Pancreas (tissue), 10 donors: ENCODE results near the gene CDC7. TPM values are rescaled to one million over a fixed set of nuclear protein-coding genes. Genes with fewer than 3 reads are reported as not detected.
"Not testable (repeated sequence)": the region's sequence is repeated elsewhere in the genome, so short reads cannot be mapped to it uniquely, and the experiment has no call there.

Experiments used
- ATAC-seq, 4 donors: fragments of 200-7000 bp; cut with Tn5 transposase; one replicate each; pipeline versions ENCODE4 v1.8.0 to v1.9.1; 2020; ENCODE audit warnings: mild to moderate bottlenecking in 4 of 4, moderate library complexity in 4 of 4
- DNase-seq, 6 donors: peaks; one replicate each; pipeline ENCODE4 v3.0.0-alpha.2; 2020
- FAIRE-seq: peaks from 2 replicates; lab custom pipeline; 2012; peaks lifted over from hg19 to GRCh38; lab: Jason Lieb, UNC
- H3K27ac ChIP-seq, 4 donors: fragments of 200-600 bp; sonication (generic); 1 replicate in 3 of 4; 2 replicates in 1 of 4; pipeline versions ENCODE4 v1.5.0 to v1.8.0; 2020
- H3K27me3 ChIP-seq, 4 donors: fragments of 200-600 bp; one replicate each; pipeline ENCODE4 v1.8.0; 2021
- H3K36me3 ChIP-seq, 3 donors: fragments of 200-600 bp; sonication (generic) in 1 of 3; one replicate each; pipeline versions ENCODE4 v1.5.0 to v1.8.0; 2020 to 2021
- H3K4me1 ChIP-seq, 3 donors: fragments of 200-600 bp; one replicate each; pipeline ENCODE4 v1.8.0; 2021
- H3K4me3 ChIP-seq, 4 donors: fragments of 200-600 bp; sonication (generic) in 2 of 4; one replicate each; pipeline versions ENCODE4 v1.5.0 to v1.8.0; 2020 to 2021
- H3K9me3 ChIP-seq, 4 donors: fragments of 200-600 bp; one replicate each; pipeline ENCODE4 v1.8.0; 2021
- WGBS, 2 donors: extraction: QIAGEN DNeasy Blood & Tissue Kit; methylation state at CpG; one replicate each; pipeline ENCODE4 v1.1.7; 2013; 5-methylcytosine and 5-hydroxymethylcytosine counted together
- intact Hi-C, 3 donors: fragments of 100-400 bp; cut with DNase I; formaldehyde crosslinking; loops; one replicate each; pipeline versions ENCODE4 v1.11.1 to v1.14.2; 2022
- polyA plus RNA-seq, 2 donors: library from polyadenylated mRNA; stranded (reverse); fragments of 200-250 nt; gene quantifications; one replicate each; pipeline ENCODE4 v1.2.3, GENCODE V29; 2013
- total RNA-seq, 6 donors: library from RNA; stranded (reverse); fragmentation: NEBNext Ultra II Directional in 4 of 6; extraction: Animal tissue kit (Norgen Biotek cat#: 25700) in 4 of 6; gene quantifications; one replicate each; pipeline versions ENCODE4 v1.2.1 to v1.2.4, GENCODE V29; 2021 to 2023
- TF ChIP-seq, protein P1 (sequence below), 4 donors: fragments of 200-600 bp; sonication (generic) in 3 of 4; IDR thresholded peaks; one replicate each; pipeline versions ENCODE4 v1.5.0 to v1.8.0; 2021; ENCODE audit warnings: antibody characterized with exemption in 4 of 4
- donor health status: healthy with polysubstance abuse.
- donor health status: DM: no; HTN: no; CAD: no; lungs with moderate emphysema.
- donor health status: DM: no; HTN: no; CAD: no.
- donor health status: control.
- donor health status: control.
- donor health status: Bipolar disorder and iron deficiency.
- donor health status: DM: yes; HTN: yes; CAD: no.
- donor health status: DM: no; HTN: no; CAD: no.
- donor health status: DM: no; HTN: no; CAD: no.
- donor health status: DM: yes; HTN: yes; CAD: no.

Gene CDC7
- total RNA-seq (1 to 10 TPM in 2 of 6 donors, under 1 TPM in 4; 0.56 to 2.4 (median 0.92) TPM), polyA plus RNA-seq (1 to 10 TPM in 1 of 2 donors, under 1 TPM in 1; 0.87 to 1.4 TPM)

DNA sequence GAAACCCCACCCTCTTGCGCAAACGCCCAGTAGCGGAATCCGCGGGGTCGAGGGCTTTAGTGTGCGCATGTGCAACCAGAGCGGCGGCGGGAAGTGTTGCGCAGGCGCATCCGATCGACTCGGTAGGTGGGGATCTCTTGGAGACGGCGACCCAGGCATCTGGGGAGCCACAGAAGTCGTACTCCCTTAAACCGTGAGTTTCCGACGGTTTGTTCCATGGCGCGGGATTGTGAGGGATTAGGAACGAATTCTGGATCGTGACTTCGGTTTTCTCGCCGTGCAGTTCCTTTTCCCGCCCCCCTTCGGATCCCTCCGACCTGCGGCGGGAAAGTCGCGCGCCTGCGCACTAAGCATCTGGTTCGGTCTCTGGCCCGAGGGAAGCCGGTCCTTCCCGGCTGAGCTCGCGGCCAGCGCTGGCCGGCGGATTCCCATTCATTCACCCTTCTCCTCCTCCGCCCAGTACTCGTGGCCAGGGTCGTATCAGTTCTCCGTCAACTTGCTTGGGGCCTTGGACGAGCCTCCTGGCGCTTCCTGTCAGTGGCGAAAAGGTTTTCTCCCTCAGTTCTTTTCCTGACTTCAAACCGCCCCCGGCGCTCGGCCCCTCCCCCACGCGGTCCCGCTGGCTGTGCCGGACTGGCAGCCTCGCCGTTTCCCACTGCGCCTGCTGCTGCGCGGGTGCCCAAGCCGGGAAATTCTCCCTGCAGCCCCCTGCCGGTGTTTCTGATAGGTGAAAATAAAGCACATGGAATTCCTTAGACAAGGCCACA is at the start of gene CDC7:
Gene CDC7, plus strand, starts transcription at position 96 of the 767 bp plus-strand sequence. CDS start 866 bp downstream, outside the sequence.
- intact Hi-C loops, result no loop called here
- peak; percentile 85 to 95 (median 88) for DNase-seq
- no peaks in the 10 kb centered on the region for H3K9me3 ChIP-seq
- no peaks in the 10 kb centered on the region for H3K36me3 ChIP-seq
- H3K27ac ChIP-seq, result peak within 1 kb of the TSS; percentile 15 to 83 (median 68)
- peaks cover 0 to 6% (median 6%) of the 10 kb centered on the region in 3 donors for H3K4me1 ChIP-seq
- WGBS, 2 donors, result 0% methylated on average over 66 to 68 of the region's 68 CpGs
- no peaks in the 10 kb centered on the region for H3K27me3 ChIP-seq
- FAIRE-seq, result no peak
- TF ChIP-seq, protein P1, sequence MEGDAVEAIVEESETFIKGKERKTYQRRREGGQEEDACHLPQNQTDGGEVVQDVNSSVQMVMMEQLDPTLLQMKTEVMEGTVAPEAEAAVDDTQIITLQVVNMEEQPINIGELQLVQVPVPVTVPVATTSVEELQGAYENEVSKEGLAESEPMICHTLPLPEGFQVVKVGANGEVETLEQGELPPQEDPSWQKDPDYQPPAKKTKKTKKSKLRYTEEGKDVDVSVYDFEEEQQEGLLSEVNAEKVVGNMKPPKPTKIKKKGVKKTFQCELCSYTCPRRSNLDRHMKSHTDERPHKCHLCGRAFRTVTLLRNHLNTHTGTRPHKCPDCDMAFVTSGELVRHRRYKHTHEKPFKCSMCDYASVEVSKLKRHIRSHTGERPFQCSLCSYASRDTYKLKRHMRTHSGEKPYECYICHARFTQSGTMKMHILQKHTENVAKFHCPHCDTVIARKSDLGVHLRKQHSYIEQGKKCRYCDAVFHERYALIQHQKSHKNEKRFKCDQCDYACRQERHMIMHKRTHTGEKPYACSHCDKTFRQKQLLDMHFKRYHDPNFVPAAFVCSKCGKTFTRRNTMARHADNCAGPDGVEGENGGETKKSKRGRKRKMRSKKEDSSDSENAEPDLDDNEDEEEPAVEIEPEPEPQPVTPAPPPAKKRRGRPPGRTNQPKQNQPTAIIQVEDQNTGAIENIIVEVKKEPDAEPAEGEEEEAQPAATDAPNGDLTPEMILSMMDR (IDR thresholded peaks at IDR 0.05), result peak in 1 of 4 donors; percentile 19
- H3K4me3 ChIP-seq, result peak within 1 kb of the TSS; percentile 45 to 86 (median 58)
- peak; percentile 93 to 97 (median 96) for ATAC-seq

DNA sequence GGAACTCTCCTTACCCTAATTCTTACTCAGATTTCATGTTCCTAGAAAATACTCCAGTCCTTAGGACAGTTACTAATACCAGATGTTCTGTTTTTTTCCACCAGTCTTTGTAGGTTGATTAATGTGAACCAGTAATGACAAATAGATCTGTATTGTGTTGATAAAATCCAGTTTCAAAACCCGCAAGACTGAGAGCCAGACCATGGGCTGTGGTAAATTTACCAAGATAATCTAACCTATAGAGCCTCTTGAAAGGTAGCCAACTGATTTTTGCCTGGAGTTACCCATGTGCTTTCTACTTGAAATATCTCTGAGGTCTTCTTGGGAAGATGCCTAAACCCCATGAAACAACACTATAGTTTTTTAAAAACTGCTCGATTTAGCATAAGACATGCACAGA is 46.5 kb upstream of the CDC7 start:
- no peak overlapping the region for H3K4me3 ChIP-seq
- H3K9me3 ChIP-seq, result no peaks in the 10 kb centered on the region
- WGBS, 2 donors, result 60 to 63% methylated on average over 2 of the region's 2 CpGs
- FAIRE-seq, result no peak
- no peak overlapping the region for H3K27ac ChIP-seq
- intact Hi-C loops, result no loop called here
- no peaks in the 10 kb centered on the region for H3K4me1 ChIP-seq
- ATAC-seq, result no peak
- H3K27me3 ChIP-seq, result no peaks in the 10 kb centered on the region
- no peaks in the 10 kb centered on the region for H3K36me3 ChIP-seq
- TF ChIP-seq, protein P1 (IDR thresholded peaks at IDR 0.05), result no peak
- no peak for DNase-seq

DNA sequence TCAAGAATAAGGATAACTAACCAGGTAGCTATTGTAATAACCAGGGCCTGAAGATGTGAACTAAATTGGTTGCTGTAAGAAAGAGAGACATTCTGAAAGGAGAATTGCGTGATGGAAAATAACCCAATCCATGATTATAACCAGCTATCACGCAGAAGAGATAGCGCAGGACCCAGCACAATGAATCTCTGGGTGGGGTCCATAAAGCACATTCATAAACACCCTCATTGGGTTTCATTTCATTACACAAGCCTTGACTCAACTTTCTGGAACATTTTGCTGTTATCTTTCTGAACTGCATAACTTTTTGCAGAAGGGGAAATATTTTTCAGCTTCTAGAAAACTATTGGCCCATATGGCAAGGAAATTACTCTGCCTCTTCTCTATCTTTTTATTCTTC is 45.3 kb upstream of the CDC7 start:
- Histone ChIP-seq H3K9me3 (no peaks in the 10 kb centered on the region), H3K27me3 (no peaks in the 10 kb centered on the region), H3K4me1 (no peaks in the 10 kb centered on the region), H3K27ac (no peak overlapping the region), H3K36me3 (no peaks in the 10 kb centered on the region), H3K4me3 (no peak overlapping the region)
- intact Hi-C loops, result no loop called here
- TF ChIP-seq, protein P1 (IDR thresholded peaks at IDR 0.05), result no peak
- DNase-seq, result no peak
- ATAC-seq, result no peak
- no peak for FAIRE-seq
- WGBS, 2 donors, result 69 to 76% methylated on average over 3 of the region's 3 CpGs

DNA sequence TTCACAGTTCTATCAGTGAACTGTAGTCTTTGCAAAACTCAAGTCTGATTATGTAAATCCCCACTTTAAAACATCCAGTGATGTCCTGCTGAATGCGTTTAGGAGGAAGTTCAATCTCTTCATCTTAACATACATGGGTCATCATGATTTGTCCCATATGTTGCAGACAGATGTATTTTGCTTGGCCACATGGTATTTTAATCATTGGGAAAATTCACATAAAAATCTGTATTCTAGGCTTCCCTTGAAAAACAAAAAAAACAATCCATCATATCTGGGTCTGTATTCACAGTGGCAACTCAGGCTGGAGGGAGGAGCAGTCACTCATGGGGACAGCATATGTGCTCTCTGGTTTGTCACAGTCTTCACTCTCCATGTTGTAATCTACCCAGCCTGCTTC is 44.8 kb upstream of the CDC7 start:
- Histone ChIP-seq H3K4me1 (no peaks in the 10 kb centered on the region), H3K9me3 (no peaks in the 10 kb centered on the region), H3K36me3 (no peaks in the 10 kb centered on the region), H3K4me3 (no peak overlapping the region), H3K27ac (no peak overlapping the region), H3K27me3 (no peaks in the 10 kb centered on the region)
- WGBS, 2 donors, result 74 to 83% methylated on average over 1 of the region's 1 CpG
- no peak for DNase-seq
- intact Hi-C loops, result no loop called here
- TF ChIP-seq, protein P1 (IDR thresholded peaks at IDR 0.05), result no peak
- FAIRE-seq, result no peak
- no peak for ATAC-seq

DNA sequence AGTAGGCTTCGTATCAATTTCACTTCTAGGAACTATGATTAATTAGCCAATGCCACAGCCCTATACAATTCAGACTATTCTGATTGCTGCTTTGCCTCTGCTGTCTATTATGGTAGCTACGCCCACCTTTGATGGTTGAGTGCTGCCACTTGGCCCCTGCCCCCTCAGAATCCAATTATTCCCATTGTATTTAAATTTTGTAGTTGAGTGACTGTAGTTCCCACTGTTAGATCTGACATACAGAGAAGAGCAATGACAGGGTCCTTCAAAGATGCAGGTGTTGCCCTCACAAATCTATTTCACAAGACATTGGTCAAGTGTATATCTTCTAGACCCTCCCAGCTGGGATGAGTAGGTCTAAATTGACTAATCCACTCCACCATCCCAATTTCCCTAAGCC is 35.3 kb upstream of the CDC7 start:
- H3K27ac ChIP-seq, H3K4me3 ChIP-seq, H3K27me3 ChIP-seq, FAIRE-seq, DNase-seq, H3K4me1 ChIP-seq, H3K36me3 ChIP-seq, H3K9me3 ChIP-seq, intact Hi-C loops, ATAC-seq: not testable (repeated sequence)
- WGBS, 2 donors, result 68 to 74% methylated on average over 2 of the region's 2 CpGs
